ENCODE measurements around the gene PHF5A.

GRCh38 chr22:41429951-41430332, 38.5 kb downstream of the PHF5A start:
- no peak for TF ChIP-seq EZH2 (IDR thresholded peaks at IDR 0.05; ENCODE audit: low read length, unreplicated experiment)
- no peak for TF ChIP-seq CTCF (conservative IDR thresholded peaks at IDR 0.05; ENCODE audit: low read depth, low read length)
